Caco-2 (cell line): ENCODE results near the gene AP3D1. TPM values are rescaled to one million over a fixed set of nuclear protein-coding genes. Genes with fewer than 3 reads are reported as not detected.

Experiments
- BruUV-seq: library from RNA; stranded (reverse); fragments of 400-500 nt; replicated peaks from 2 replicates; lab custom pipeline; 2021; lab: Mats Ljungman, UMichigan
- CTCF ChIA-PET: fragments of 300-600 bp; sonication (Branson Sonifier 250); formaldehyde crosslinking; loops from one replicate; lab custom pipeline; 2022; ENCODE audit warnings: antibody characterized with exemption; lab: Charles Lee
- POLR2A ChIA-PET: fragments of 300-600 bp; sonication (Branson Sonifier 250); formaldehyde crosslinking; loops from one replicate; lab custom pipeline; 2022; ENCODE audit warnings: antibody characterized with exemption; lab: Charles Lee
- DNase-seq, 2 experiments: peaks; one replicate each; pipeline versions ENCODE4 v3.0.0 to v3.0.0-alpha.2; 2020 to 2022
- H3K27me3 ChIP-seq: replicated peaks from 2 replicates; pipeline ENCODE4 v1.6.0; 2011; ENCODE audit warnings: low read length; ENCODE audit not compliant: control insufficient read depth, insufficient read depth
- H3K36me3 ChIP-seq: 2 replicates; pipeline ENCODE4 v1.5.1; 2011; ENCODE audit warnings: low read length; ENCODE audit not compliant: control insufficient read depth, insufficient read depth
- H3K4me1 ChIP-seq: fragments of 250-450 bp; sonication (Bioruptor Pico); 2 replicates; pipeline ENCODE4 v1.5.1; 2020; ENCODE audit warnings: mild to moderate bottlenecking
- H3K4me3 ChIP-seq: 2 replicates; pipeline ENCODE4 v1.5.1; 2011; ENCODE audit warnings: low read depth, mild to moderate bottlenecking, control low read depth, low read length
- H3K9me3 ChIP-seq: fragments of 250-450 bp; sonication (Bioruptor Pico); 2 replicates; pipeline ENCODE4 v1.5.1; 2020; ENCODE audit warnings: mild to moderate bottlenecking, moderate library complexity
- H3K27ac Mint-ChIP-seq: one replicate; pipeline ENCODE4 v1.8.0; 2022; ENCODE audit warnings: mixed read lengths; ENCODE audit not compliant: unreplicated experiment
- H3K27me3 Mint-ChIP-seq: one replicate; pipeline ENCODE4 v1.8.0; 2022; ENCODE audit warnings: mixed read lengths; ENCODE audit not compliant: insufficient read depth, unreplicated experiment
- H3K36me3 Mint-ChIP-seq: one replicate; pipeline ENCODE4 v1.8.0; 2022; ENCODE audit warnings: mild to moderate bottlenecking, mixed read lengths; ENCODE audit not compliant: insufficient read depth, unreplicated experiment
- H3K4me1 Mint-ChIP-seq: one replicate; pipeline ENCODE4 v1.8.0; 2022; ENCODE audit warnings: low read depth, mixed read lengths; ENCODE audit not compliant: unreplicated experiment
- H3K4me3 Mint-ChIP-seq: one replicate; pipeline ENCODE4 v1.8.0; 2022; ENCODE audit warnings: mild to moderate bottlenecking, moderate library complexity, mixed read lengths; ENCODE audit not compliant: unreplicated experiment
- H3K9me3 Mint-ChIP-seq: one replicate; pipeline ENCODE4 v1.8.0; 2022; ENCODE audit warnings: mixed read lengths; ENCODE audit not compliant: unreplicated experiment
- intact Hi-C: fragments of 100-400 bp; cut with micrococcal nuclease; formaldehyde crosslinking; loops from one replicate; pipeline ENCODE4 v1.10.0; 2022; ENCODE audit not compliant: unreplicated experiment
- total RNA-seq: library from RNA; stranded (reverse); gene quantifications from 2 replicates; pipeline ENCODE4 v1.2.3, GENCODE V29; 2022
- TF ChIP-seq, protein P1 (sequence below), 2 experiments: fragments of 200-600 bp in 1 of 2; IDR thresholded peaks; 1 replicate in 1 of 2; 2 replicates in 1 of 2; pipeline versions ENCODE4 v1.5.1 to v1.8.0; 2011 to 2022; ENCODE audit warnings: antibody characterized with exemption in 1 of 2, control low read depth in 1 of 2, inconsistent platforms in 1 of 2, low read depth in 1 of 2, low read length in 1 of 2, mild to moderate bottlenecking in 1 of 2, moderate library complexity in 1 of 2; ENCODE audit not compliant: insufficient read depth in 1 of 2, severe bottlenecking in 1 of 2, unreplicated experiment in 1 of 2

Gene AP3D1
- total RNA-seq, 1 experiment from 2014 or later, result 151 TPM

DNA sequence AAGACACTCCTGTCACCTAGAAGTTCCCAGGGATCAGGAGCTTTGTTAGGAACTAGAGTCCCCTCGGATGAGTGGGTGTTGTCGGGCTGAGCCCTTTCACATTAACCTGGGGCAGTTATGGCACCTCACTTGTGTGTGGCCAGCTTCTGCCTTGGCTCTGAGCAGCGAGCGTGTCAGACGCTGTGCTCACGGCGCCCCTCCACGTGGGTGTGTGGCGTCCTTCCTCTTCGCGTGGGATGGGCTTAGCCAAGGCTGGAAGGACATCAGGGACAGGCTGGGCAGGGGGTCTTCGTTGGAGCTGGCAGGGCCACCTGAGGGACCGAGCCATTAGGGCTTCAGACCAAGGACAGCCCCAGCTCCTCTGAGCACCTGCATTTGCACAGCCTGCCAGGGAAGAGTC lies 35.8 kb upstream of the AP3D1 start:
- ChIA-PET CTCF (no interaction called here), POLR2A (no interaction called here)
- Mint-ChIP-seq H3K27me3 (no peaks in the 10 kb centered on the region), H3K27ac (no peak overlapping the region), H3K4me1 (peaks cover 12% of the 10 kb centered on the region), H3K9me3 (no peaks in the 10 kb centered on the region), H3K4me3 (no peak overlapping the region), H3K36me3 (peaks cover 47% of the 10 kb centered on the region)
- Histone ChIP-seq H3K27me3 (no peaks in the 10 kb centered on the region), H3K36me3 (no peaks in the 10 kb centered on the region; the same call in none of the 2 replicates), H3K9me3 (no peaks in the 10 kb centered on the region), H3K4me3 (no peak overlapping the region), H3K4me1 (peaks cover 10% of the 10 kb centered on the region)
- TF ChIP-seq, protein P1, sequence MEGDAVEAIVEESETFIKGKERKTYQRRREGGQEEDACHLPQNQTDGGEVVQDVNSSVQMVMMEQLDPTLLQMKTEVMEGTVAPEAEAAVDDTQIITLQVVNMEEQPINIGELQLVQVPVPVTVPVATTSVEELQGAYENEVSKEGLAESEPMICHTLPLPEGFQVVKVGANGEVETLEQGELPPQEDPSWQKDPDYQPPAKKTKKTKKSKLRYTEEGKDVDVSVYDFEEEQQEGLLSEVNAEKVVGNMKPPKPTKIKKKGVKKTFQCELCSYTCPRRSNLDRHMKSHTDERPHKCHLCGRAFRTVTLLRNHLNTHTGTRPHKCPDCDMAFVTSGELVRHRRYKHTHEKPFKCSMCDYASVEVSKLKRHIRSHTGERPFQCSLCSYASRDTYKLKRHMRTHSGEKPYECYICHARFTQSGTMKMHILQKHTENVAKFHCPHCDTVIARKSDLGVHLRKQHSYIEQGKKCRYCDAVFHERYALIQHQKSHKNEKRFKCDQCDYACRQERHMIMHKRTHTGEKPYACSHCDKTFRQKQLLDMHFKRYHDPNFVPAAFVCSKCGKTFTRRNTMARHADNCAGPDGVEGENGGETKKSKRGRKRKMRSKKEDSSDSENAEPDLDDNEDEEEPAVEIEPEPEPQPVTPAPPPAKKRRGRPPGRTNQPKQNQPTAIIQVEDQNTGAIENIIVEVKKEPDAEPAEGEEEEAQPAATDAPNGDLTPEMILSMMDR (IDR thresholded peaks at IDR 0.05; ENCODE audit: insufficient read depth in 1 of 2, low read depth in 1 of 2, low read length in 1 of 2, severe bottlenecking in 1 of 2, unreplicated experiment in 1 of 2), result no peak
- no TSS peak for BruUV-seq
- no peak for DNase-seq
- intact Hi-C loops, result no loop called here

DNA sequence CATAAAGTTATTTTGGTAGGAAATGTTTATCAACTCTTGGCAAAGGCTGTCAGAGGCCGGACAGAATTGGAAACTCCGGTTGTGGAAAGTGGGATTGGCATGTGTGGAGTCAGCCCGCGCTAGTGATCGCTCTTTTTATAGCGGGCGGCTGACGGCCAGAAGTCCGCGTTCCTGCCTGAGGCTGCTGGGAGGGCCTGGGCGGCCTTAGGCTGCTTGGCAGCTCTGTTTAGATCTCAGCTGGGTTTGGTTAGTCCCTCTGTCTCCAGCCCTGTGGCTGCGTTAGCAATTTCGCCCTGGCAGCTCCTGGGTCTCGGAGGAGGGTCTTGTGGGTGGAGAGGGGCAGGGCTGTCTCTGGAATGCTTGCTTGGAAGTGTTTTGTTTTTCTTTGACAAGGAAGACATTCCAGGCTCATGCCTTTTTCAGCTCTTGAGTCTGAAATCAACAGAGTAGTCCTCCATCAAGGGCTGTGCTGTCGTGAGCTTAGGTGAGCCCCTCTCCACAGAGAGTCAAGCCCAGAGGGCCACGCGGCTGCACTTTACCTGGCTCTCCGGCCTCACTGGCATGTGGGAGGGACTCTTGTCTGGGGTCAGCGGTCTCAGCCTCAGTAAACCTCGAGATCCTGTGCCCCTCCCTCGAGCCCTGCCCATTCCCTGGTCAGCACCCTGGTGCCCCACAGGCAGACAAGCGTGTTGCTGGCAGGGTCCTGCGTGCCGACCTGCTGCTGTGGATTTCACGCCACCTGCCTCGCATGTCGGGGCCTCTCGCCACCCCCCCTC lies 34.9 kb upstream of the AP3D1 start:
- no peaks in the 10 kb centered on the region; the same call in none of the 2 replicates for H3K36me3 ChIP-seq
- Mint-ChIP-seq H3K9me3 (no peaks in the 10 kb centered on the region), H3K4me3 (no peak overlapping the region), H3K27ac (no peak overlapping the region), H3K36me3 (peaks cover 47% of the 10 kb centered on the region), H3K4me1 (peaks cover 12% of the 10 kb centered on the region), H3K27me3 (no peaks in the 10 kb centered on the region)
- no peaks in the 10 kb centered on the region for H3K9me3 ChIP-seq
- CTCF ChIA-PET, result no interaction called here
- no peak for DNase-seq
- BruUV-seq, result no TSS peak
- H3K4me3 ChIP-seq, result no peak overlapping the region
- intact Hi-C loops, result no loop called here
- POLR2A ChIA-PET, result no interaction called here
- H3K27me3 ChIP-seq, result no peaks in the 10 kb centered on the region
- TF ChIP-seq, protein P1 (IDR thresholded peaks at IDR 0.05; ENCODE audit: insufficient read depth in 1 of 2, low read depth in 1 of 2, low read length in 1 of 2, severe bottlenecking in 1 of 2, unreplicated experiment in 1 of 2), result no peak
- peaks cover 10% of the 10 kb centered on the region for H3K4me1 ChIP-seq

DNA sequence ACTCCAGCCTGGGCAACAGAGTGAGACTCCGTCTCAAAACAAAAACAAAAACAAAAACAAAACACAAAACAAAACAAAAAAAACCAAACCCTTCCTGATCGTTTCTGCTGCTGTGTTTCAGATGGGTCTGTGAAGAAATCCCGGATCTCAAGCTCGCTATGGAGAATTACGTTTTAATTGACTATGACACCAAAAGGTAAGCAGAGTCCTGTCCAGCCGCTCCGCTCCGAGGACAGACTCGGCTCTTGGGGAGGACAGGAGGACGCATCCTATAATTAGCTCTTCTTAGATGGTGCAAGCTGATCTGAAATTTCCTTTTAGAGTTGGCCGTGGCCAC lies 34.3 kb upstream of the AP3D1 start:
- no peak for DNase-seq
- Histone ChIP-seq H3K27me3 (no peaks in the 10 kb centered on the region), H3K4me1 (peaks cover 10% of the 10 kb centered on the region), H3K4me3 (no peak overlapping the region), H3K9me3 (no peaks in the 10 kb centered on the region), H3K36me3 (no peaks in the 10 kb centered on the region; the same call in none of the 2 replicates)
- intact Hi-C loops, result no loop called here
- no TSS peak for BruUV-seq
- ChIA-PET CTCF (no interaction called here), POLR2A (no interaction called here)
- Mint-ChIP-seq H3K27ac (no peak overlapping the region), H3K27me3 (no peaks in the 10 kb centered on the region), H3K36me3 (peaks cover 45% of the 10 kb centered on the region), H3K9me3 (no peaks in the 10 kb centered on the region), H3K4me3 (no peak overlapping the region), H3K4me1 (peaks cover 12% of the 10 kb centered on the region)
- TF ChIP-seq, protein P1 (IDR thresholded peaks at IDR 0.05; ENCODE audit: insufficient read depth in 1 of 2, low read depth in 1 of 2, low read length in 1 of 2, severe bottlenecking in 1 of 2, unreplicated experiment in 1 of 2), result no peak
